Left forelimb (tissue), 1 donor: ENCODE results near the gene PPP6C.
A peak's percentile ranks its signal among the peaks of the same experiment; 100 is the strongest.
"Not testable (repeated sequence)": the region's sequence is repeated elsewhere in the genome, so short reads cannot be mapped to it uniquely, and the experiment has no call there.

Source experiments
- DNase-seq: peaks from one replicate; pipeline ENCODE4 v3.0.0-alpha.2; 2018; ENCODE audit warnings: low spot score

The PPP6C gene

DNA sequence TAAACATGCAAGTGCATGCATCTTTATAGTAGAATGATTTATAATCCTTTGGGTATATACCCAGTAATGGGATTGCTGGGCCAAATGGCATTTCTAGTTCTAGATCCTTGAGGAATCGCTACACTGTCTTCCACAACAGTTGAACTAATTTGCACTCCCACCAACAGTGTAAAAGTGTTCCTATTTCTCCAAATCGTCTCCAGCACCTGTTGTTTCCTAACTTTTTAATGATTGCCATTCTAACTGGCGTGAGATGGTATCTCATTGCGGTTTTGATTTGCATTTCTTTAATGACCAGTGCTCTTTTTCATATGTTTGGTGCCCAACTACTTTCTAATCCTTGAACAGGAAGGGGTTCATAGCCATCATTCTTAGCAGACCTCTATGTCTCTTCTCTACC is 7.8 kb downstream of the PPP6C start:
- not testable (repeated sequence) for DNase-seq

DNA sequence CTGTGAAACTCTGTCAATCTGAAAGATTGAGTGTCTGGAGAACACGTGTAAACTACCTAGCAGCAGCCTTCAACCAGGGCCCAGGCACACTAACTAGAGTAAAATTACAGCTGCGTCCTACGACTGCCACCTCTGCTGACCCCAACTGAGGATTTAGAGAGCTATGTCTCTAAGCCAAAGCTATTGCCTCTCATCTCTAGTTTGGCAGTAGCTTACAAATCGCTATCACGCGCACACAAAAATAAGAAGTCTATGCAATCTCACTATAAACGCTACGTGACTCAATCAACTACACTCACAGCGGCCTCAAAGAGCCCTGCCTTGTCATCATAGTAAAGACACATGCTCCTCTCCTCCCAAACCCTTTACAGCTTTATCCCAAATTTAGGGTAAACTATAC is 8.7 kb downstream of the PPP6C start:
- no peak for DNase-seq

GRCh38 chr9:125179776-125180175 is 9.8 kb downstream of the PPP6C start:
- DNase-seq = not testable (repeated sequence)

GRCh38 chr9:125177888-125178287 is 11.7 kb downstream of the PPP6C start:
- DNase-seq = no peak

GRCh38 chr9:125176636-125177035 is 13.0 kb downstream of the PPP6C start:
- no peak for DNase-seq

DNA sequence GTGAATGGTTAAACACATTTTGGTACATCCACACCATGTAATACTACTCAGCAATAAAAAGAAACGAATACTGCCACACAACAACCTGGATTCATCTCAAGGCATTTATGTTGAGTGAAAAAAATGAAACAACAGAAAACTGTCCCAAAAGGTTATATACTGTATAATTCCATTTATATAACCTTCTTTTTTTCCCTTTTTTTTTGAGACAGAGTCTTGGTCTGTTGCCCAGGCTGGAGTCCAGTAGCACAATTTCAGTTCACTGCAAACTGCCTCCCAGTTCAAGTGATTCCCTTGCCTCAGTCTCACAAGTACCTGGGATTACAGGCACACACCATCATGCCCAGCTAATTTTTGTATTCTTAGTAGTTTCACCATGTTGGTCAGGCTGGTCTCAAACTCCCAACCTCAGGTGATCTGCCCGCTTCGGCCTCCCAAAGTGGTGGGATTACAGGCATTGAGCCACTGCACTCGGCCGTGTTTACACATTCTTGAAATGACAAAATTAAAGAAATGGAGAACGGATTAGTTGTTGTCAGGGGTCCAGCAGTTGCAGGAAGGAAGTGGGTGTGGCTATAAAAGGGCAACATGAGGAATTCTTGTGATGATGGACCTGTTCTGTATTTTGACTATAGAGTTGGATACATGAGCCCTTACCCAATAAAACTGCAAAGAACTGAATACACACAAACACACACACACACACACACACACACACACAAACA is 17.4 kb downstream of the PPP6C start:
- DNase-seq = no peak

GRCh38 chr9:125169895-125170294 is 19.7 kb downstream of the PPP6C start:
- DNase-seq = no peak

- DNase-seq = no peak
Measured at GRCh38 chr9:125166762-125167161, 22.8 kb downstream of the PPP6C start.

DNA sequence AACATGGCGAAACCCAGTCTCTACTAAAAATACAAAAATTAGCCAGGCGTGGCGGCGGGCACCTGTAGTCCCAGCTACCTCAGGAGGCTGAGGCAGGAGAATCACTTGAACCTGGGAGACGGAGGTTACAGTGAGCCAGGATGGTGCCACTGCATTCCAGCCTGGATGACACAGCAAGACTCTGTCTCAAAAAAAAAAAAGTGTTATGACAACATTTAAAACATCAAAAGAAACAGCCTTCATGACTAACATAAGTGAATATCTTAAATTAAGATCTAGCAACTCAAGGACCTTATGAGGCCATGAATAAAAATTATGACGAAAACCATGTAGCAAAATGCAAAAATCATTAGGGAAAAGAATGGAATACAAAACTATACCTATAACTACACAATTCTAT is 26.7 kb downstream of the PPP6C start:
- not testable (repeated sequence) for DNase-seq

GRCh38 chr9:125161284-125161918 is 28.2 kb downstream of the PPP6C start:
- no peak for DNase-seq

DNA sequence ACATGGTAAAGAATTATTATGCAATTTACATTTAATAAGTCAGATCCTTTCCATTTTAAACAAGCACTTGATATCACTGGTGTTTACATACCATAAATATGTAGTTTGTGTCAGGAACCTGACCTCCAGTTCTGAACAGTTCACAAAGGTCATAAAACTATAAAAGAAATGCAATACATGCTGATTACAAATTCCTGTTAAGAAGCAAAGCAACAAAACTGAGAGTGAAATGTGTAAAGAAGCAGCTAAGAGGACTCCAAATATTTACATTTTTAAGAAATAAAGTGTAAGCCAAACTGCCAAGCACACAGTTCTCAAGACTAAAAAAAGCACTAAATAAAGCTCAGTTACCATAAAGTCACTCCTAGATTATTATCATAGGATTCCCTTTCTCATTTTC is 28.9 kb downstream of the PPP6C start:
- no peak for DNase-seq

- DNase-seq = no peak
Measured at GRCh38 chr9:125156551-125156950, 33.1 kb downstream of the PPP6C start.

GRCh38 chr9:125153712-125154367 is 35.8 kb downstream of the PPP6C start:
- DNase-seq = no peak

DNA sequence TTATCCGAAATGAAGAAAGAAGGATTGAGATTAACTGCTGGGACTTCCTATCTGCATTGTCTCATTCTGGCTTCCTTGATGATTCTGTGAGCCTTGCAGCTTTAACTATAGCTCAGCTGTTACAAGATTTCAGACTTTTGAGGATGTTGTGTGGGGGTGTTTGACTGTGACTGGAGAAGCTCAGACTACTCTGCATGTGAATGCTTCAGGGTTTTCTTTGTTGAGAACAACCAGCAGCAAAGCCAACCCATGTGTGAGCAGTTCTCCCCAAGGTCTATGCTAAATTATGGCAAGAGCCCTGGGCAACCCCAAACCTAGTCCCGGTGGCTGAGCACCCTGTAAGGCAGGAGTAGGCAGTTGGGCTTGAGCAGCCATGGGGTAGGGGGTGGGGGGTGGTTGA is 37.9 kb downstream of the PPP6C start:
- DNase-seq = no peak

GRCh38 chr9:125150349-125151245 is 39.0 kb downstream of the PPP6C start:
- DNase-seq = no peak

DNA sequence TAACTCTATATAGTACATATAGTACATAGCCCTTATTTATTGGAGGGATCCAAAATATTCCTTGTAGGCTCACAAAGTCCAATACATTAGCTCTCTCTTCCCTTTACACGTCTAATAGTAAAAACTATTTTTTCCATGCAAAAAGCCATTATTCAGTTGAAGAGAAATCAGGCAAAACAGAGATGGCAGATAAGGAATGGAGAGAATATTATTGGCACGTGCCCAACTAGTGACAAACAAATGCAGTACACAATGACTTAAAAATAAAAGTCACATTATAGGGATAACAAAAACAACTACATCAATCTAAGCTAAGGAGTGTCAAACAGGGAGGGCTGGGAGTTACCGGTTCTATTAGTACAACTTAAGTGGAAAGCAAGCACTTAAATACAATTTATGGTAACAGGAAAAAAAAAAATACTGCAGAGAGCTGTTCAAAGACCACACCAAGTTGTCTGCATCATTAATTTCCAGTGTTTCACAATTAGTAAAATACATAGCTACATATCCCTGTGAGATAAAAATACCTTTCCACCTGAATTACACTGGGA is 42.1 kb downstream of the PPP6C start:
- DNase-seq = no peak

GRCh38 chr9:125146247-125146646 is 43.4 kb downstream of the PPP6C start:
- no peak for DNase-seq

DNA sequence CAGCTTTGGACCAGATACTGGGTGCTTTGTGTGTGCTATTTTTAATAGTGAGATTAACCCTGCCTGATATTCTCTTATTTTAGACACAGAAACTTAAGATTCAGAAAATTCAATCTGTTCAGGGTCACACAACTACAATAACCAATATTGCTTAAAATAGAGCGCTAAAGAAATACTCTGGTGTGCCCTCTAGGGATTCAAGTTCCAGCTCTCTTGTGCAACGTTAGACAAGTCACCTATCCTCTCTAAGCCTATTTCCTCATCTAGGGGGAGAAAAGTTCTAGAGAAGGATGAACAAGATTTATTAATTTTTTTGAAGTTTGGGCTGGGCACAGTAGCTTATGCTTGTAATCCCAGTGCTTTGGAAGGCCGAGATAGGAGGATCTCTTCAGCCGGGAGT is 44.2 kb downstream of the PPP6C start:
- no peak for DNase-seq

DNA sequence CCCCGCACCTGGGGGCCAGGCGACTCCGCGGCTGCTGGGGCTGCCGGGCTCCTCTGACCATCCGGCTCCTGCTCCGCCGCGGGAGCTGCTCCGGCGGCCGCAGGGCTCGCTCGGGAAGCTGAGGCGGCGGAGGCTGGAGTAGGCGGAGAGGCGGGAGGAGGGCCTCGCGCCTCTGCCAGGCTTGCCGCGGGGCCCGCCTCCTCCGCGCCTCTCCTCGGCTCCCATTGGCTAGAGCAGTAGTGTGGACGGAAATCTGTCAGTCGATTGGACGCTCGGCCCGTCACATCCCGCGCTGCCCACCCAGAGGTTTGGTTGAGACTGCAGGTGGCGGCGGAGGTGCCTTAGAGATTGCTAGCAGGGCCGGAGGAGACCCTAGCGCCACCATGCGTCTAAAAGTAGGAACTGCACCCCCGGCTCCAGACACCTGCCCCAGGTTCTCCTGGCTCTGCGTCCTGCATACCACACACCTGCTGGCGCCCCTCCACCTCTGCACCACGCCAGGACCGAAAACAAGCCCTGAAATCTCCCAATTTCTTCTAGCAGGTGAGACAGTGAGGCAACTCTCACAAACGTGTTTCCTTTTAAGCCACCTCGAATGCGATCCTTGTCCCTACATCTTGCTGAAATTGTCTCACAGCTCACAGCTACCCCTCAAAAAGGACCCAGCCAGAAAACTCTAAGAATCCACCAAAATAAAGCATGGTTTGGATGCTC is 46.1 kb downstream of the PPP6C start, which contains the start of gene SCAI:
Gene SCAI (minus strand): TSS at position 152 of the 714 bp plus-strand sequence. CDS start 91 bp downstream, at position 61.
- peak; percentile 98 for DNase-seq

- no peak for DNase-seq
Measured at GRCh38 chr9:125142560-125143376, 46.8 kb downstream of the PPP6C start.
